Psoas muscle (tissue), 8 donors: ENCODE results near the gene NFIB. TPM values are rescaled to one million over a fixed set of nuclear protein-coding genes. Genes with fewer than 3 reads are reported as not detected.
A peak's percentile ranks its signal among the peaks of the same experiment; 100 is the strongest.

Experiments
- ATAC-seq, 4 donors: fragments of 200-7000 bp; cut with Tn5 transposase; one replicate each; pipeline ENCODE4 v1.9.1; 2020; ENCODE audit warnings: moderate library complexity in 3 of 4, mild to moderate bottlenecking in 2 of 4
- DNase-seq, 2 donors: peaks; one replicate each; pipeline ENCODE4 v3.0.0-alpha.2; 2020
- H3K27ac ChIP-seq: fragments of 200-600 bp; one replicate; pipeline ENCODE4 v1.8.0; 2022
- H3K27me3 ChIP-seq, 3 donors: fragments of 200-600 bp in 1 of 3; one replicate each; pipeline versions ENCODE4 v1.6.1 to v1.8.0; 2013 to 2022; ENCODE audit warnings: low read length in 2 of 3, mild to moderate bottlenecking in 2 of 3, moderate library complexity in 1 of 3; ENCODE audit not compliant: insufficient read depth in 3 of 3
- H3K36me3 ChIP-seq, 2 donors: fragments of 200-600 bp in 1 of 2; one replicate each; pipeline versions ENCODE4 v1.6.1 to v1.8.0; 2013 to 2022; ENCODE audit warnings: low read depth in 1 of 2, mild to moderate bottlenecking in 1 of 2, moderate library complexity in 1 of 2; ENCODE audit not compliant: insufficient read depth in 1 of 2
- H3K4me1 ChIP-seq: fragments of 200-600 bp; one replicate; pipeline ENCODE4 v1.8.0; 2022
- H3K4me3 ChIP-seq: fragments of 200-600 bp; one replicate; pipeline ENCODE4 v1.8.0; 2022; ENCODE audit warnings: mild to moderate bottlenecking
- H3K9me3 ChIP-seq: fragments of 200-600 bp; one replicate; pipeline ENCODE4 v1.8.0; 2022
- WGBS, 3 donors: extraction: QIAGEN DNeasy Blood & Tissue Kit; methylation state at CpG; one replicate each; pipeline versions ENCODE4 v1.1.6 to v1.1.7; 2013; 5-methylcytosine and 5-hydroxymethylcytosine counted together
- intact Hi-C, 2 donors: fragments of 100-400 bp; cut with DNase I; formaldehyde crosslinking; loops; one replicate each; pipeline versions ENCODE4 v1.11.0 to v1.14.2; 2022
- polyA plus RNA-seq, 3 donors: library from polyadenylated mRNA; stranded (reverse); fragments of 200-250 nt; gene quantifications; one replicate each; pipeline ENCODE4 v1.2.3, GENCODE V29; 2013
- total RNA-seq, 4 donors: library from RNA; stranded (reverse); fragmentation: NEBNext Ultra II Directional in 2 of 4; extraction: Animal tissue kit (Norgen Biotek cat#: 25700) in 2 of 4; gene quantifications; one replicate each; pipeline versions ENCODE4 v1.2.1 to v1.2.4, GENCODE V29; 2021 to 2023
- TF ChIP-seq, protein P1 (sequence below): fragments of 200-600 bp; IDR thresholded peaks from one replicate; pipeline ENCODE4 v1.8.0; 2022; ENCODE audit warnings: antibody characterized with exemption
- donor health status: healthy with polysubstance abuse.
- donor health status: DM: no; HTN: no; CAD: no; lungs with moderate emphysema.
- donor health status: Bipolar disorder and iron deficiency.
- donor health status: healthy.
- donor health status: DM: yes; HTN: yes; CAD: no.
- donor health status: DM: no; HTN: no; CAD: no.
- donor health status: DM: no; HTN: no; CAD: no.
- donor health status: DM: yes; HTN: yes; CAD: no.

The NFIB gene
- total and polyA plus RNA-seq, 7 donors: 5.8 to 65.1 (median 35.0) TPM

DNA sequence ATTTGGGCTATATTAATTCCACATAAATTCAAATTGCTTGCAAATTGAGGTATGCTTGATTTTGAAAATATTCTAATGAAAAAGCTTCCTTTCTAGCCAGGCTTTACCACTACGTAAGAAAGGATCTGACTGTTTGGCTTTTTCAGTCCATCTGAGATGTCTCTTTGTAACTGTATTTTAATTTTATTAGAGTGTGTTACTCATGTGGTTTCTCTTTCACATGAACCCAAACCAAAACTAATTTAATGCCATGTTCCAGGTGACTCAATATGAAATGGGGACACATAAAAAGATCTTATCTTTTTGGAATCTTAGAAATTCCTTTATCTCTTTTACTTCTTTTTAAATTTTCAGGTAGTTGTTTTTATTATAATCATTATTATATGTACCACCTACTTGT, 85.3 kb downstream of the NFIB start:
- Histone ChIP-seq H3K4me1 (peaks cover 17% of the 10 kb centered on the region), H3K36me3 (no peaks in the 10 kb centered on the region), H3K9me3 (no peaks in the 10 kb centered on the region), H3K27ac (no peak overlapping the region), H3K4me3 (no peak overlapping the region), H3K27me3 (no peaks in the 10 kb centered on the region)
- intact Hi-C loops: no loop called here
- ATAC-seq (no peak), DNase-seq (no peak)
- WGBS, 3 donors: 85 to 94% (median 90%) methylated on average over 1 of the region's 1 CpG
- TF ChIP-seq, protein P1, sequence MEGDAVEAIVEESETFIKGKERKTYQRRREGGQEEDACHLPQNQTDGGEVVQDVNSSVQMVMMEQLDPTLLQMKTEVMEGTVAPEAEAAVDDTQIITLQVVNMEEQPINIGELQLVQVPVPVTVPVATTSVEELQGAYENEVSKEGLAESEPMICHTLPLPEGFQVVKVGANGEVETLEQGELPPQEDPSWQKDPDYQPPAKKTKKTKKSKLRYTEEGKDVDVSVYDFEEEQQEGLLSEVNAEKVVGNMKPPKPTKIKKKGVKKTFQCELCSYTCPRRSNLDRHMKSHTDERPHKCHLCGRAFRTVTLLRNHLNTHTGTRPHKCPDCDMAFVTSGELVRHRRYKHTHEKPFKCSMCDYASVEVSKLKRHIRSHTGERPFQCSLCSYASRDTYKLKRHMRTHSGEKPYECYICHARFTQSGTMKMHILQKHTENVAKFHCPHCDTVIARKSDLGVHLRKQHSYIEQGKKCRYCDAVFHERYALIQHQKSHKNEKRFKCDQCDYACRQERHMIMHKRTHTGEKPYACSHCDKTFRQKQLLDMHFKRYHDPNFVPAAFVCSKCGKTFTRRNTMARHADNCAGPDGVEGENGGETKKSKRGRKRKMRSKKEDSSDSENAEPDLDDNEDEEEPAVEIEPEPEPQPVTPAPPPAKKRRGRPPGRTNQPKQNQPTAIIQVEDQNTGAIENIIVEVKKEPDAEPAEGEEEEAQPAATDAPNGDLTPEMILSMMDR: no peak

DNA sequence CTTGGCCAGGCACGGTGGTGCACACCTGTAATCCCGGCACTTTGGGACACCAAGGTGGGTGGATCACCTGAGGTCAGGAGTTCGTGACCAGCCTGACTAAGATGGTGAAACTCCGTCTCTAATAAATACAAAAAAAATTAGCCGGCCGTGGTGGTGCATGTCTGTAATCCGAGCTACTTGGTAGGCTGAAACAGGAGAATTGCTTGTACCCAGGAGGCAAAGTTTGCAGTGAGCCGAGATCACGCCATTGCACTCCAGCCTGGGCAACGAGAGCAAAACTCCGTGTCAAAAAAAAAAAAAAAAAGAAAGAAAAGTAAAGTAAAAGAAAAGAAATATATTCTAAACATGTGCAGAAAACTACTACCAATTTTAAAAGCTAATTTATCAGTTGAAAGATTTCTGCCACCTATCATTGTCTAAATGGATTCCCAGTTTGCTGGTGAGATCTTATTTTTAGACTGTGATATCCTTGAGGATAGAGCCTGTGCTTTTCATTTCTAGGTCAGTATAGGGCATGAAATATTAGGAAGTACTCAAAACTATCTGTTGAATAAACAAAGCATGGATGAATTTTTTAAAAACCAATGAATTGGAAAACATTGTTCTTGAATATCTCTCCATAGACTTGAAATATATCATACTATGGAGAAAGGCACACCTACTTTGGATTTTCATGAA, 86.9 kb downstream of the NFIB start:
- H3K36me3 ChIP-seq: no peaks in the 10 kb centered on the region
- intact Hi-C loops: no loop called here
- no peaks in the 10 kb centered on the region for H3K9me3 ChIP-seq
- DNase-seq (no peak), ATAC-seq (peak; percentile 56 to 81 (median 74))
- TF ChIP-seq, protein P1: no peak
- H3K4me1 ChIP-seq: peaks cover 24% of the 10 kb centered on the region
- H3K27me3 ChIP-seq: no peaks in the 10 kb centered on the region
- H3K27ac ChIP-seq: peak overlapping the region; percentile 42
- WGBS, 3 donors: 22 to 47% (median 37%) methylated on average over 11 of the region's 11 CpGs
- peak overlapping the region; percentile 53 for H3K4me3 ChIP-seq

GRCh38 chr9:14223081-14223480, 90.9 kb downstream of the NFIB start:
- intact Hi-C loops: no loop called here
- H3K4me3 ChIP-seq: no peak overlapping the region
- peaks cover 56% of the 10 kb centered on the region for H3K4me1 ChIP-seq

GRCh38 chr9:14222149-14222835, 91.6 kb downstream of the NFIB start:
- ATAC-seq: no peak
- Histone ChIP-seq H3K27ac (peak overlapping the region; percentile 73), H3K4me3 (no peak overlapping the region), H3K27me3 (no peaks in the 10 kb centered on the region), H3K36me3 (no peaks in the 10 kb centered on the region), H3K9me3 (no peaks in the 10 kb centered on the region), H3K4me1 (peaks cover 52% of the 10 kb centered on the region)
- intact Hi-C loops: no loop called here
- 89 to 100% (median 94%) methylated on average over 1 of the region's 1 CpG for WGBS, 3 donors
- DNase-seq: no peak
- TF ChIP-seq, protein P1: no peak

More at GRCh38 chr9:14223081-14223480, 90.9 kb downstream of the NFIB start:
- ATAC-seq (no peak), DNase-seq (no peak)
- Histone ChIP-seq H3K27ac (no peak overlapping the region), H3K9me3 (no peaks in the 10 kb centered on the region), H3K36me3 (no peaks in the 10 kb centered on the region), H3K27me3 (no peaks in the 10 kb centered on the region)
- WGBS, 3 donors: 88 to 92% (median 91%) methylated on average over 5 of the region's 5 CpGs
- TF ChIP-seq, protein P1: no peak
